ENCODE measurements around the gene TCF7L1. TPM values are rescaled to one million over a fixed set of nuclear protein-coding genes. Genes with fewer than 3 reads are reported as not detected.
A peak's percentile ranks its signal among the peaks of the same experiment; 100 is the strongest.
"Not testable (repeated sequence)": the region's sequence is repeated elsewhere in the genome, so short reads cannot be mapped to it uniquely, and the experiment has no call there.

Gene TCF7L1
- total RNA-seq, 2 donors from 2014 or later = 0.12 TPM; not detected in 1

GRCh38 chr2:85333877-85334276, 200.7 kb downstream of the TCF7L1 start:
- not testable (repeated sequence) for H3K27me3 Mint-ChIP-seq; H3K4me3 Mint-ChIP-seq; H3K9me3 ChIP-seq (ENCODE audit: control insufficient read depth, low read length, poor library complexity, severe bottlenecking); H3K27ac Mint-ChIP-seq; ATAC-seq; DNase-seq; H3K4me1 Mint-ChIP-seq; H3K36me3 Mint-ChIP-seq (ENCODE audit: low read depth)

GRCh38 chr2:85334928-85335327, 201.7 kb downstream of the TCF7L1 start:
- Mint-ChIP-seq H3K27me3 (no peaks in the 10 kb centered on the region), H3K4me3 (no peak overlapping the region), H3K27ac (no peak overlapping the region), H3K36me3 (ENCODE audit: low read depth) (no peaks in the 10 kb centered on the region), H3K4me1 (no peaks in the 10 kb centered on the region)
- H3K9me3 ChIP-seq (ENCODE audit: control insufficient read depth, low read length, poor library complexity, severe bottlenecking) = no peaks in the 10 kb centered on the region
- DNase-seq (no peak), ATAC-seq (no peak)

GRCh38 chr2:85340034-85340892, 207.1 kb downstream of the TCF7L1 start:
- no peak overlapping the region for H3K4me3 Mint-ChIP-seq
- H3K27ac Mint-ChIP-seq = peak overlapping the region; percentile 19
- no peaks in the 10 kb centered on the region for H3K27me3 Mint-ChIP-seq
- no peaks in the 10 kb centered on the region for H3K4me1 Mint-ChIP-seq
- H3K9me3 ChIP-seq (ENCODE audit: control insufficient read depth, low read length, poor library complexity, severe bottlenecking) = no peaks in the 10 kb centered on the region
- H3K36me3 Mint-ChIP-seq (ENCODE audit: low read depth) = peaks cover 2% of the 10 kb centered on the region
- no peak for ATAC-seq
- DNase-seq = no peak

GRCh38 chr2:85341269-85342029, 208.3 kb downstream of the TCF7L1 start:
- Mint-ChIP-seq H3K27me3 (no peaks in the 10 kb centered on the region), H3K27ac (peak overlapping the region; percentile 19), H3K4me1 (no peaks in the 10 kb centered on the region), H3K4me3 (no peak overlapping the region), H3K36me3 (ENCODE audit: low read depth) (peaks cover 2% of the 10 kb centered on the region)
- no peaks in the 10 kb centered on the region for H3K9me3 ChIP-seq (ENCODE audit: control insufficient read depth, low read length, poor library complexity, severe bottlenecking)
- DNase-seq (no peak), ATAC-seq (no peak)

- DNase-seq (no peak), ATAC-seq (no peak)
- no peak overlapping the region for H3K27ac Mint-ChIP-seq
- peaks cover 2% of the 10 kb centered on the region for H3K4me1 Mint-ChIP-seq
- H3K27me3 Mint-ChIP-seq = no peaks in the 10 kb centered on the region
- H3K9me3 ChIP-seq (ENCODE audit: control insufficient read depth, low read length, poor library complexity, severe bottlenecking) = no peaks in the 10 kb centered on the region
- H3K4me3 Mint-ChIP-seq = no peak overlapping the region
- peaks cover 2% of the 10 kb centered on the region for H3K36me3 Mint-ChIP-seq (ENCODE audit: low read depth)
Measured at GRCh38 chr2:85342156-85342555, 209.0 kb downstream of the TCF7L1 start.

- not testable (repeated sequence) for H3K27ac Mint-ChIP-seq; H3K4me3 Mint-ChIP-seq; H3K9me3 ChIP-seq (ENCODE audit: control insufficient read depth, low read length, poor library complexity, severe bottlenecking); ATAC-seq; H3K36me3 Mint-ChIP-seq (ENCODE audit: low read depth); H3K27me3 Mint-ChIP-seq; H3K4me1 Mint-ChIP-seq; DNase-seq
Measured at GRCh38 chr2:85343207-85343895, 210.2 kb downstream of the TCF7L1 start.

GRCh38 chr2:85344356-85344954, 211.3 kb downstream of the TCF7L1 start:
- Mint-ChIP-seq H3K36me3 (ENCODE audit: low read depth) (peaks cover 6% of the 10 kb centered on the region), H3K4me1 (peaks cover 2% of the 10 kb centered on the region), H3K27ac (peak overlapping the region; percentile 45), H3K4me3 (no peak overlapping the region), H3K27me3 (no peaks in the 10 kb centered on the region)
- DNase-seq = no peak
- no peaks in the 10 kb centered on the region for H3K9me3 ChIP-seq (ENCODE audit: control insufficient read depth, low read length, poor library complexity, severe bottlenecking)
- no peak for ATAC-seq

- ATAC-seq (no peak), DNase-seq (no peak)
- Mint-ChIP-seq H3K27ac (no peak overlapping the region), H3K36me3 (ENCODE audit: low read depth) (peaks cover 11% of the 10 kb centered on the region), H3K27me3 (no peaks in the 10 kb centered on the region), H3K4me3 (no peak overlapping the region), H3K4me1 (peaks cover 4% of the 10 kb centered on the region)
- H3K9me3 ChIP-seq (ENCODE audit: control insufficient read depth, low read length, poor library complexity, severe bottlenecking) = no peaks in the 10 kb centered on the region
Measured at GRCh38 chr2:85347599-85347998, 214.4 kb downstream of the TCF7L1 start.

- H3K36me3 Mint-ChIP-seq (ENCODE audit: low read depth) = peaks cover 12% of the 10 kb centered on the region
Measured at GRCh38 chr2:85353876-85354285, 220.7 kb downstream of the TCF7L1 start.

GRCh38 chr2:85354286-85355072, 221.3 kb downstream of the TCF7L1 start, which contains the start of the genes ELMOD3 and RETSAT:
Gene ELMOD3 (plus strand): TSS chr2:85354769. CDS start chr2:85357199, 2,430 bp downstream.
Gene RETSAT (minus strand): TSS chr2:85354528. CDS start chr2:85354507, 21 bp downstream.
- Mint-ChIP-seq H3K36me3 (ENCODE audit: low read depth) (peaks cover 12% of the 10 kb centered on the region), H3K27me3 (no peaks in the 10 kb centered on the region), H3K27ac (peak within 1 kb of the TSS; percentile 98), H3K4me1 (peaks cover 24% of the 10 kb centered on the region), H3K4me3 (peak within 1 kb of the TSS; percentile 99)
- DNase-seq (peak; percentile 86 to 93 (median 92)), ATAC-seq (peak; percentile 99)
- no peaks in the 10 kb centered on the region for H3K9me3 ChIP-seq (ENCODE audit: control insufficient read depth, low read length, poor library complexity, severe bottlenecking)

More at GRCh38 chr2:85353876-85354285, 220.7 kb downstream of the TCF7L1 start:
- DNase-seq = no peak
- H3K4me3 Mint-ChIP-seq = peak overlapping the region; percentile 99
- peak; percentile 2 for ATAC-seq
- no peaks in the 10 kb centered on the region for H3K9me3 ChIP-seq (ENCODE audit: control insufficient read depth, low read length, poor library complexity, severe bottlenecking)
- peaks cover 24% of the 10 kb centered on the region for H3K4me1 Mint-ChIP-seq
- H3K27me3 Mint-ChIP-seq = no peaks in the 10 kb centered on the region
- H3K27ac Mint-ChIP-seq = peak overlapping the region; percentile 98

GRCh38 chr2:85355073-85355410, 221.8 kb downstream of the TCF7L1 start:
- Mint-ChIP-seq H3K27me3 (no peaks in the 10 kb centered on the region), H3K4me3 (peak overlapping the region; percentile 99), H3K4me1 (peaks cover 26% of the 10 kb centered on the region), H3K36me3 (ENCODE audit: low read depth) (peaks cover 14% of the 10 kb centered on the region), H3K27ac (peak overlapping the region; percentile 98)
- DNase-seq (no peak), ATAC-seq (peak; percentile 6)
- no peaks in the 10 kb centered on the region for H3K9me3 ChIP-seq (ENCODE audit: control insufficient read depth, low read length, poor library complexity, severe bottlenecking)

GRCh38 chr2:85355521-85355920, 222.3 kb downstream of the TCF7L1 start:
- no peaks in the 10 kb centered on the region for H3K9me3 ChIP-seq (ENCODE audit: control insufficient read depth, low read length, poor library complexity, severe bottlenecking)
- no peak for ATAC-seq
- Mint-ChIP-seq H3K4me3 (peak overlapping the region; percentile 99), H3K27ac (peak overlapping the region; percentile 98), H3K27me3 (no peaks in the 10 kb centered on the region), H3K36me3 (ENCODE audit: low read depth) (peaks cover 11% of the 10 kb centered on the region), H3K4me1 (peaks cover 26% of the 10 kb centered on the region)
- DNase-seq = no peak
